Panc1 (cell line): ENCODE measurements around the gene ATP6V1C2. TPM values are rescaled to one million over a fixed set of nuclear protein-coding genes. Genes with fewer than 3 reads are reported as not detected.

ENCODE experiments used
- ATAC-seq: fragments of 200-7000 bp; cut with Tn5 transposase; 2 replicates; pipeline ENCODE4 v1.9.1; 2020; ENCODE audit warnings: mild to moderate bottlenecking, moderate library complexity
- BruUV-seq: library from RNA; stranded (reverse); fragments of 400-500 nt; replicated peaks from 2 replicates; lab custom pipeline; 2021; lab: Mats Ljungman, UMichigan
- CTCF ChIA-PET: fragments of 300-600 bp; sonication (Branson Sonifier 250); formaldehyde crosslinking; loops from one replicate; lab custom pipeline; 2022; ENCODE audit warnings: antibody characterized with exemption; lab: Charles Lee
- POLR2A ChIA-PET: fragments of 300-600 bp; sonication (Branson Sonifier 250); formaldehyde crosslinking; loops from one replicate; lab custom pipeline; 2022; ENCODE audit warnings: antibody characterized with exemption; lab: Charles Lee
- DNase-seq: peaks from one replicate; pipeline ENCODE4 v3.0.0-alpha.2; 2010; ENCODE audit warnings: low read depth, low spot score
- H3K27ac ChIP-seq: 2 replicates; pipeline ENCODE4 v1.5.1; 2011; ENCODE audit warnings: mild to moderate bottlenecking, low read length, inconsistent platforms
- H3K27me3 ChIP-seq: fragments of 200-500 bp; sonication (Bioruptor generic); 2 replicates; pipeline ENCODE4 v1.6.0; 2014; ENCODE audit warnings: low read length, inconsistent platforms; ENCODE audit not compliant: control insufficient read depth, insufficient read depth
- H3K36me3 ChIP-seq: fragments of 200-500 bp; sonication (Bioruptor generic); 2 replicates; pipeline ENCODE4 v1.5.1; 2014; ENCODE audit warnings: inconsistent platforms, mild to moderate bottlenecking, low read length, moderate library complexity; ENCODE audit not compliant: control insufficient read depth, insufficient read depth
- H3K4me1 ChIP-seq: 2 replicates; pipeline ENCODE4 v1.5.1; 2011; ENCODE audit warnings: inconsistent platforms, mild to moderate bottlenecking, low read length, moderate library complexity; ENCODE audit not compliant: control insufficient read depth, insufficient read depth
- H3K4me3 ChIP-seq, 2 experiments: 2 replicates each; pipeline ENCODE4 v1.5.1; 2011 to 2012; ENCODE audit warnings: low read depth in 2 of 2, low read length in 2 of 2, mild to moderate bottlenecking in 2 of 2, inconsistent platforms in 1 of 2, moderate library complexity in 1 of 2
- H3K9me3 ChIP-seq: fragments of 200-500 bp; sonication (Bioruptor generic); 2 replicates; pipeline ENCODE4 v1.5.1; 2014; ENCODE audit warnings: low read depth, mild to moderate bottlenecking, inconsistent platforms, low read length, moderate library complexity; ENCODE audit not compliant: control insufficient read depth, insufficient read depth
- CTCF ChIP-seq: fragments of 450-650 bp; IDR thresholded peaks from 2 replicates; pipeline ENCODE4 v1.5.1; 2017; ENCODE audit warnings: mild to moderate bottlenecking
- POLR2AphosphoS5 ChIP-seq: IDR thresholded peaks from 2 replicates; pipeline ENCODE4 v1.6.1; 2012; ENCODE audit warnings: mild to moderate bottlenecking, low read depth, low read length, moderate library complexity
- REST ChIP-seq, 2 experiments: IDR thresholded peaks; 2 replicates each; pipeline ENCODE4 v1.6.1; 2011 to 2012; ENCODE audit warnings: low read depth in 2 of 2, control low read depth in 1 of 2, low read length in 1 of 2, mild to moderate bottlenecking in 1 of 2, moderate library complexity in 1 of 2; ENCODE audit not compliant: insufficient read depth in 1 of 2
- SIN3A ChIP-seq: IDR thresholded peaks from 2 replicates; pipeline ENCODE4 v1.6.1; 2012; ENCODE audit warnings: low read depth, mild to moderate bottlenecking, low read length, moderate library complexity, borderline replicate concordance; ENCODE audit not compliant: insufficient read depth
- TCF7L2 ChIP-seq: IDR thresholded peaks from 2 replicates; pipeline ENCODE4 v1.6.1; 2011; ENCODE audit warnings: mild to moderate bottlenecking, low read depth, low read length, inconsistent platforms
- in situ Hi-C: cut with HindIII; loops from 2 replicates; pipeline ENCODE4 v1.10.0; 2016; ENCODE audit warnings: low sequenced_read_pairs, low pct_unique_long_range_greater_than_20kb
- intact Hi-C: fragments of 100-400 bp; cut with micrococcal nuclease; formaldehyde crosslinking; loops from one replicate; pipeline ENCODE4 v1.10.0; 2022; ENCODE audit not compliant: unreplicated experiment
- total RNA-seq: library from RNA; stranded (reverse); gene quantifications from one replicate; pipeline ENCODE4 v1.2.1, GENCODE V29; 2021; ENCODE audit not compliant: unreplicated experiment

ATP6V1C2 gene
- total RNA-seq, 1 experiment from 2014 or later: 0.54 TPM

GRCh38 chr2:10777111-10777841 is 55.8 kb downstream of the ATP6V1C2 start:
- H3K27ac ChIP-seq: no peak overlapping the region
- in situ Hi-C loops: no loop called here
- TF ChIP-seq REST (IDR thresholded peaks at IDR 0.05; ENCODE audit: insufficient read depth in 1 of 2, low read depth in 2 of 2, low read length in 1 of 2): no peak
- TF ChIP-seq POLR2AphosphoS5: no peak
- TF ChIP-seq TCF7L2: no peak
- no peak for TF ChIP-seq SIN3A
- TF ChIP-seq CTCF: no peak
- ChIA-PET POLR2A (no interaction called here), CTCF (no interaction called here)
- no TSS peak for BruUV-seq
- ATAC-seq (no peak), DNase-seq (no peak)
- no peaks in the 10 kb centered on the region for H3K9me3 ChIP-seq
- no peak overlapping the region for H3K4me3 ChIP-seq
- intact Hi-C loops: no loop called here
- H3K4me1 ChIP-seq: no peaks in the 10 kb centered on the region
- H3K36me3 ChIP-seq: peaks cover 6% of the 10 kb centered on the region
- no peaks in the 10 kb centered on the region for H3K27me3 ChIP-seq

- no peaks in the 10 kb centered on the region for H3K9me3 ChIP-seq
- CTCF ChIA-PET: no interaction called here
- peaks cover 8% of the 10 kb centered on the region for H3K36me3 ChIP-seq
- no TSS peak for BruUV-seq
- in situ Hi-C loops (no loop called here), intact Hi-C loops (no loop called here)
- ATAC-seq (no peak), DNase-seq (no peak)
- POLR2A ChIA-PET: no interaction called here
- no peaks in the 10 kb centered on the region for H3K4me1 ChIP-seq
- no peak overlapping the region for H3K27ac ChIP-seq
- TF ChIP-seq TCF7L2 (no peak), POLR2AphosphoS5 (no peak), SIN3A (no peak), REST (IDR thresholded peaks at IDR 0.05; ENCODE audit: insufficient read depth in 1 of 2, low read depth in 2 of 2, low read length in 1 of 2) (no peak), CTCF (no peak)
- H3K27me3 ChIP-seq: no peaks in the 10 kb centered on the region
- no peak overlapping the region for H3K4me3 ChIP-seq
These were observed 56.7 kb downstream of the ATP6V1C2 start for GRCh38 chr2:10777842-10778723.
